Measurements from ENCODE around the gene VPS37C.
"Not testable (repeated sequence)": the region's sequence is repeated elsewhere in the genome, so short reads cannot be mapped to it uniquely, and the experiment has no call there.

VPS37C gene

GRCh38 chr11:61174273-61174672 lies 13.0 kb upstream of the VPS37C start:
- DNase-seq: no peak

- no peak for DNase-seq
Measured at GRCh38 chr11:61173456-61173855, 12.2 kb upstream of the VPS37C start.

GRCh38 chr11:61172888-61173287 lies 11.7 kb upstream of the VPS37C start:
- DNase-seq: no peak

GRCh38 chr11:61172356-61172755 lies 11.1 kb upstream of the VPS37C start:
- no peak for DNase-seq

- no peak for DNase-seq
Measured at GRCh38 chr11:61171907-61172306, 10.7 kb upstream of the VPS37C start.

- no peak for DNase-seq
Measured at GRCh38 chr11:61170566-61170965, 9.3 kb upstream of the VPS37C start.

GRCh38 chr11:61168800-61169199 lies 7.6 kb upstream of the VPS37C start:
- no peak for DNase-seq

GRCh38 chr11:61168042-61168688 lies 6.9 kb upstream of the VPS37C start:
- DNase-seq: no peak

GRCh38 chr11:61166331-61166730 lies 5.1 kb upstream of the VPS37C start:
- not testable (repeated sequence) for DNase-seq

GRCh38 chr11:61165785-61166184 lies 4.6 kb upstream of the VPS37C start:
- DNase-seq: not testable (repeated sequence)

GRCh38 chr11:61164606-61165424 lies 3.6 kb upstream of the VPS37C start:
- DNase-seq: no peak

- no peak for DNase-seq
Measured at GRCh38 chr11:61163714-61164605, 2.7 kb upstream of the VPS37C start.

- no peak for DNase-seq
Measured at GRCh38 chr11:61163021-61163420, 1.8 kb upstream of the VPS37C start.

- peak; percentile 9 for DNase-seq
Measured at GRCh38 chr11:61162092-61162941, 1.1 kb upstream of the VPS37C start.

GRCh38 chr11:61160487-61161189 lies 588 bp downstream of the VPS37C start:
- no peak for DNase-seq

GRCh38 chr11:61158691-61159381 lies 2.4 kb downstream of the VPS37C start:
- no peak for DNase-seq

GRCh38 chr11:61157743-61158142 lies 3.5 kb downstream of the VPS37C start:
- DNase-seq: no peak

GRCh38 chr11:61155741-61156140 lies 5.5 kb downstream of the VPS37C start:
- DNase-seq: no peak

- DNase-seq: no peak
Measured at GRCh38 chr11:61155312-61155711, 5.9 kb downstream of the VPS37C start.

GRCh38 chr11:61154528-61154927 lies 6.7 kb downstream of the VPS37C start:
- no peak for DNase-seq

GRCh38 chr11:61153593-61154095 lies 7.6 kb downstream of the VPS37C start:
- no peak for DNase-seq
